HS-5 (cell line): ENCODE data around the gene RTP4.

ENCODE experiments used
- DNase-seq: peaks from one replicate; pipeline ENCODE4 v3.0.0-alpha.2; 2012; ENCODE audit warnings: low read depth

Gene RTP4

GRCh38 chr3:187368251-187369088 lies at the start of gene RTP4:
Gene RTP4, plus strand, starts transcription at chr3:187368385. Its CDS starts 57 bp downstream, at chr3:187368442.
- peak; percentile 2 for DNase-seq

- DNase-seq = peak; percentile 82
Observed at GRCh38 chr3:187318819-187319616, 49.2 kb upstream of the RTP4 start.

GRCh38 chr3:187319699-187320302 lies 48.4 kb upstream of the RTP4 start:
- DNase-seq = peak; percentile 67

- DNase-seq = no peak
Observed at GRCh38 chr3:187321766-187322165, 46.4 kb upstream of the RTP4 start.

GRCh38 chr3:187322291-187322690 lies 45.9 kb upstream of the RTP4 start:
- DNase-seq = no peak

- no peak for DNase-seq
Observed at GRCh38 chr3:187323091-187323490, 45.1 kb upstream of the RTP4 start.

- no peak for DNase-seq
Observed at GRCh38 chr3:187325632-187326031, 42.6 kb upstream of the RTP4 start.

GRCh38 chr3:187327845-187328244 lies 40.3 kb upstream of the RTP4 start:
- no peak for DNase-seq

GRCh38 chr3:187328691-187329090 lies 39.5 kb upstream of the RTP4 start:
- no peak for DNase-seq

- no peak for DNase-seq
Observed at GRCh38 chr3:187334904-187335303, 33.3 kb upstream of the RTP4 start.

GRCh38 chr3:187336322-187336721 lies 31.9 kb upstream of the RTP4 start:
- no peak for DNase-seq

GRCh38 chr3:187340578-187340977 lies 27.6 kb upstream of the RTP4 start:
- no peak for DNase-seq

GRCh38 chr3:187342255-187342654 lies 25.9 kb upstream of the RTP4 start:
- DNase-seq = no peak

GRCh38 chr3:187343670-187344069 lies 24.5 kb upstream of the RTP4 start:
- no peak for DNase-seq

GRCh38 chr3:187352581-187353575 lies 15.3 kb upstream of the RTP4 start:
- DNase-seq = no peak

GRCh38 chr3:187358068-187358467 lies 10.1 kb upstream of the RTP4 start:
- DNase-seq = no peak

GRCh38 chr3:187359798-187360486 lies 8.2 kb upstream of the RTP4 start:
- DNase-seq = no peak

- no peak for DNase-seq
Observed at GRCh38 chr3:187360596-187360995, 7.6 kb upstream of the RTP4 start.

- DNase-seq = no peak
Observed at GRCh38 chr3:187361835-187362234, 6.3 kb upstream of the RTP4 start.

- DNase-seq = no peak
Observed at GRCh38 chr3:187367561-187368103, 553 bp upstream of the RTP4 start.

- DNase-seq = no peak
Observed at GRCh38 chr3:187369089-187369447, 883 bp downstream of the RTP4 start.
